ENCODE data around the gene ABLIM1. TPM values are rescaled to one million over a fixed set of nuclear protein-coding genes. Genes with fewer than 3 reads are reported as not detected.

The ABLIM1 gene
- total RNA-seq, 1 donor from 2014 or later = 39.8 TPM

DNA sequence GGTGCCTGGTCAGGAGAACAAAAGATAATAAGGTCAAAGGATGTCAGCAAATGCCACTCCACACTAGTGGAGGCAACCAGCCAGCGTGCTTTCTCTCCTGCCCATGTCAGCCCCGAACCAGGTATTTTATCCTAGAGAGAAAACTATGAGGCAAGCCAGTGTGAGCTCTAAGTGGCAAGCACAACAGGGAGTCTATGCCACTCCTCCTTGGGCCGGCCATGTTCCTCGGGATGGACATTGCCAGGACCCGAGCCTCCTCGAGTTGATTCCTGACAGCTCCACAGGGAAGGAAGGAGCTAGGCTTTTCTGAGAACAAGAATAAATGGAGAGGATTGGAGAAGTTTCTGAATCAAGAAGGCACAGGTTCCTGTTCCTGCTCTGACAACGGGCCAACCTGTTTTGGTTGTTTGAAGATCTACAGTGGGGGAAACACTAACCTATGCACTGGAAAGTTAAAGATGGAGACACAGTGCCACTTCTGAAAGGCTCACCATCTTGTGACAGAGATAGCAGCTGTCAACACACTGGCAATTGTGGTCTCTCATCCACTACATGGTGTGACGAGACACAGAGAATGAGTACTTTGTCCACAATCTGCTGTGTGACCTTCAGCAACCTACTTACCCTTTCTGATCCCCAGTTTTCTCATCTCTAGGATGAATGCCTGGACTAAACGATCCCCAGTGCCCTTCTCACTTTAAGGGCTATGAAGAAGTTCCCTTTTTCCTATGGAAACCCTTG is 28.8 kb downstream of the ABLIM1 start:
- no peak overlapping the region for H3K9ac ChIP-seq
- Mint-ChIP-seq H3K4me1 (peaks cover 43% of the 10 kb centered on the region), H3K4me3 (no peak overlapping the region), H3K27me3 (ENCODE audit: insufficient read depth, low read depth) (peaks cover 26% of the 10 kb centered on the region), H3K27ac (no peak overlapping the region), H3K36me3 (peaks cover 3% of the 10 kb centered on the region), H3K9me3 (peaks cover 6% of the 10 kb centered on the region)
- no peak overlapping the region for H3K4me3 ChIP-seq
- peaks cover 7% of the 10 kb centered on the region for H3F3A ChIP-seq (ENCODE audit: low read depth)
- H3K27ac ChIP-seq = no peak overlapping the region
- no peak for DNase-seq (ENCODE audit: low spot score)
- no peaks in the 10 kb centered on the region for H3K9me3 ChIP-seq (ENCODE audit: low read depth)
- peaks cover 42% of the 10 kb centered on the region for H3K27me3 ChIP-seq
- no peak overlapping the region for H3K4me2 ChIP-seq
- H4K20me1 ChIP-seq (ENCODE audit: low read depth) = no peaks in the 10 kb centered on the region
- peaks cover 18% of the 10 kb centered on the region for H3K4me1 ChIP-seq
- H2AFZ ChIP-seq (replicated peaks) = no peak overlapping the region
- no peaks in the 10 kb centered on the region for H3K79me2 ChIP-seq (ENCODE audit: low read depth)
- H3K36me3 ChIP-seq = no peaks in the 10 kb centered on the region
- TF ChIP-seq, protein P1, sequence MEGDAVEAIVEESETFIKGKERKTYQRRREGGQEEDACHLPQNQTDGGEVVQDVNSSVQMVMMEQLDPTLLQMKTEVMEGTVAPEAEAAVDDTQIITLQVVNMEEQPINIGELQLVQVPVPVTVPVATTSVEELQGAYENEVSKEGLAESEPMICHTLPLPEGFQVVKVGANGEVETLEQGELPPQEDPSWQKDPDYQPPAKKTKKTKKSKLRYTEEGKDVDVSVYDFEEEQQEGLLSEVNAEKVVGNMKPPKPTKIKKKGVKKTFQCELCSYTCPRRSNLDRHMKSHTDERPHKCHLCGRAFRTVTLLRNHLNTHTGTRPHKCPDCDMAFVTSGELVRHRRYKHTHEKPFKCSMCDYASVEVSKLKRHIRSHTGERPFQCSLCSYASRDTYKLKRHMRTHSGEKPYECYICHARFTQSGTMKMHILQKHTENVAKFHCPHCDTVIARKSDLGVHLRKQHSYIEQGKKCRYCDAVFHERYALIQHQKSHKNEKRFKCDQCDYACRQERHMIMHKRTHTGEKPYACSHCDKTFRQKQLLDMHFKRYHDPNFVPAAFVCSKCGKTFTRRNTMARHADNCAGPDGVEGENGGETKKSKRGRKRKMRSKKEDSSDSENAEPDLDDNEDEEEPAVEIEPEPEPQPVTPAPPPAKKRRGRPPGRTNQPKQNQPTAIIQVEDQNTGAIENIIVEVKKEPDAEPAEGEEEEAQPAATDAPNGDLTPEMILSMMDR (IDR thresholded peaks at IDR 0.05) = no peak
- no peak for TF ChIP-seq EZH2 (IDR thresholded peaks at IDR 0.05)
- TF ChIP-seq EZH2phosphoT487 (IDR thresholded peaks at IDR 0.05) = no peak

DNA sequence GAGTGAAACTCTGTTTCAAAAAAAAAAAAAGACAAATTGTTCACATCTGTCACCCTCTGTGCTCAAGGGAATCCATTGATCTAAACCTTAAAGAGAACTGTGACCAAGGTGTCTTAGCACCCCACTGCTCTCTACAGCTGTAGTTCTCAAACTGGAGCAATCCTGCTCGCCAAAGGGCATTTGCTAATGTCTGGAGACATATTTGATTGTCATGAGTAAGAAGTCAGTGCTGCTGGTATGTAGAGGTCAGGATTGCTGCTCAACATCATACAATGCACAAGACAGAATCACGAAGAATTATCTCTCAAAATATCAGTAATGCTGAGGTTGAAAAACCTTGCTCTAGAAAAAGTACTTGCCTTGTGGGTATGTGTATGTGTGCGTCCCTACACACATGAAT is 30.0 kb downstream of the ABLIM1 start:
- H3K9ac ChIP-seq = no peak overlapping the region
- no peaks in the 10 kb centered on the region for H3K36me3 ChIP-seq
- Mint-ChIP-seq H3K4me1 (peaks cover 46% of the 10 kb centered on the region), H3K27me3 (ENCODE audit: insufficient read depth, low read depth) (peaks cover 20% of the 10 kb centered on the region), H3K4me3 (no peak overlapping the region), H3K27ac (no peak overlapping the region), H3K36me3 (peaks cover 3% of the 10 kb centered on the region), H3K9me3 (peaks cover 7% of the 10 kb centered on the region)
- peaks cover 7% of the 10 kb centered on the region for H3F3A ChIP-seq (ENCODE audit: low read depth)
- H3K4me1 ChIP-seq = peaks cover 18% of the 10 kb centered on the region
- H3K27ac ChIP-seq = no peak overlapping the region
- H3K4me3 ChIP-seq = no peak overlapping the region
- TF ChIP-seq, protein P1 (IDR thresholded peaks at IDR 0.05) = no peak
- TF ChIP-seq EZH2 (IDR thresholded peaks at IDR 0.05) = no peak
- no peak for TF ChIP-seq EZH2phosphoT487 (IDR thresholded peaks at IDR 0.05)
- no peaks in the 10 kb centered on the region for H3K9me3 ChIP-seq (ENCODE audit: low read depth)
- H2AFZ ChIP-seq (replicated peaks) = no peak overlapping the region
- no peaks in the 10 kb centered on the region for H4K20me1 ChIP-seq (ENCODE audit: low read depth)
- no peak overlapping the region for H3K4me2 ChIP-seq
- H3K27me3 ChIP-seq = peaks cover 35% of the 10 kb centered on the region
- no peak for DNase-seq (ENCODE audit: low spot score)
- H3K79me2 ChIP-seq (ENCODE audit: low read depth) = no peaks in the 10 kb centered on the region

DNA sequence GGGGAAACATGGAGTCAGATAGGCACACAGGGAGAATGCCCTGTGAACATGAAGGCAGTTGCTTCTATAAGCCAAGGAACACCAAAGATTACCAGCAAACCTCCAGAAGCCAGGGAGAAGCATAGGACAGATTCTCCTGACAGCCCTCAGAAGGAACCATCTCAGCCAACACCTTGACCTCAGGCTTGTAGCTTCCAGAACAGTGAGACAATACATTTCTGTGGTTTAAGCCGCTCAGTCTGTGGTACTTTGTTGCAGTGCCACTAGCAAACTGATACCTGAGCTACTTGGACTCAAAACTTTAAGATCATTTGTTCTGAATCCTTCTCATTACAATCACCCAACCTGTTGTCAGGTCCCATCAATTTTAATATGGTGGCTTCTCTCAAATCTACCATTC is 31.2 kb downstream of the ABLIM1 start:
- TF ChIP-seq EZH2 (IDR thresholded peaks at IDR 0.05) (no peak), EZH2phosphoT487 (IDR thresholded peaks at IDR 0.05) (no peak)
- TF ChIP-seq, protein P1 (IDR thresholded peaks at IDR 0.05) = no peak
- Mint-ChIP-seq H3K36me3 (peaks cover 3% of the 10 kb centered on the region), H3K4me3 (no peak overlapping the region), H3K27ac (no peak overlapping the region), H3K9me3 (peaks cover 7% of the 10 kb centered on the region), H3K4me1 (peaks cover 42% of the 10 kb centered on the region), H3K27me3 (ENCODE audit: insufficient read depth, low read depth) (peaks cover 14% of the 10 kb centered on the region)
- H3K4me2 ChIP-seq = no peak overlapping the region
- peaks cover 11% of the 10 kb centered on the region for H3K4me1 ChIP-seq
- no peaks in the 10 kb centered on the region for H3K79me2 ChIP-seq (ENCODE audit: low read depth)
- peaks cover 22% of the 10 kb centered on the region for H3K27me3 ChIP-seq
- no peak for DNase-seq (ENCODE audit: low spot score)
- no peaks in the 10 kb centered on the region for H3K36me3 ChIP-seq
- H4K20me1 ChIP-seq (ENCODE audit: low read depth) = no peaks in the 10 kb centered on the region
- H2AFZ ChIP-seq (replicated peaks) = no peak overlapping the region
- no peaks in the 10 kb centered on the region for H3F3A ChIP-seq (ENCODE audit: low read depth)
- H3K27ac ChIP-seq = no peak overlapping the region
- H3K9ac ChIP-seq = no peak overlapping the region
- no peak overlapping the region for H3K4me3 ChIP-seq
- no peaks in the 10 kb centered on the region for H3K9me3 ChIP-seq (ENCODE audit: low read depth)

Data from neural progenitor cell (in vitro differentiated cells).